Endothelial cell of umbilical vein (primary cell): ENCODE measurements around the gene SKI. TPM values are rescaled to one million over a fixed set of nuclear protein-coding genes. Genes with fewer than 3 reads are reported as not detected.

Experiments used
- BruUV-seq: library from RNA; stranded (reverse); fragments of 400-500 nt; replicated peaks from 2 replicates; lab custom pipeline; 2021; lab: Mats Ljungman, UMichigan
- CTCF ChIA-PET: fragments of 300-600, 350-600 bp; sonication (Branson Sonifier 250); formaldehyde crosslinking; loops from one replicate; lab custom pipeline; 2021; ENCODE audit warnings: antibody characterized with exemption, inconsistent platforms; lab: Charles Lee
- POLR2A ChIA-PET: fragments of 300-600, 350-600 bp; sonication (Branson Sonifier 250); formaldehyde crosslinking; loops from one replicate; lab custom pipeline; 2021; ENCODE audit warnings: antibody characterized with exemption, inconsistent platforms; lab: Charles Lee
- DNase-seq: peaks from one replicate; pipeline ENCODE4 v3.0.0-alpha.2; 2011; ENCODE audit warnings: low read depth, low spot score
- FAIRE-seq: peaks from 2 replicates; lab custom pipeline; 2011; peaks lifted over from hg19 to GRCh38; lab: Jason Lieb, UNC
- H2AFZ ChIP-seq: 2 replicates; pipeline ENCODE4 v1.6.0; 2012; ENCODE audit warnings: low read depth, low read length, control low read depth, inconsistent platforms
- H3K27ac ChIP-seq: 2 replicates; pipeline ENCODE4 v1.5.1; 2011; ENCODE audit warnings: low read depth, mild to moderate bottlenecking, control low read depth, low read length, moderate library complexity; ENCODE audit not compliant: insufficient read depth
- H3K27me3 ChIP-seq, 2 experiments: 2 replicates each; pipeline versions ENCODE4 v1.6.0 to v1.6.1; 2011; ENCODE audit warnings: low read length in 2 of 2, mixed read lengths in 1 of 2; ENCODE audit not compliant: control insufficient read depth in 2 of 2, insufficient read depth in 2 of 2
- H3K36me3 ChIP-seq, 2 experiments: 2 replicates in 1 of 2; 3 replicates in 1 of 2; pipeline ENCODE4 v1.5.1; 2011; ENCODE audit warnings: low read length in 2 of 2, mild to moderate bottlenecking in 1 of 2, moderate library complexity in 1 of 2; ENCODE audit not compliant: control insufficient read depth in 2 of 2, insufficient read depth in 2 of 2; ENCODE audit errors: extremely low read depth in 1 of 2
- H3K4me1 ChIP-seq: 3 replicates; pipeline ENCODE4 v1.5.1; 2011; ENCODE audit warnings: mild to moderate bottlenecking, low read length; ENCODE audit not compliant: control insufficient read depth, insufficient read depth; ENCODE audit errors: extremely low read depth
- H3K4me2 ChIP-seq: 2 replicates; pipeline ENCODE4 v1.6.1; 2011; ENCODE audit warnings: low read length, control low read depth, mixed read lengths; ENCODE audit not compliant: insufficient read depth
- H3K4me3 ChIP-seq, 3 experiments: fragments of 200-600 bp in 1 of 3; sonication (generic), shearing (Covaris generic) in 1 of 3; replicated peaks in 1 of 3; 2 replicates each; pipeline ENCODE4 v1.5.1; 2011 to 2016; ENCODE audit warnings: control low read depth in 3 of 3, low read length in 3 of 3, mild to moderate bottlenecking in 2 of 3, inconsistent platforms in 1 of 3, low read depth in 1 of 3, moderate library complexity in 1 of 3; ENCODE audit not compliant: insufficient read depth in 1 of 3
- H3K79me2 ChIP-seq: 2 replicates; pipeline ENCODE4 v1.6.0; 2012; ENCODE audit warnings: low read length, inconsistent platforms; ENCODE audit not compliant: control insufficient read depth, insufficient read depth
- H3K9ac ChIP-seq: replicated peaks from 2 replicates; pipeline ENCODE3; 2011; ENCODE audit warnings: low read length, control low read depth; ENCODE audit not compliant: insufficient read depth; ENCODE audit errors: extremely low read depth
- H3K9me1 ChIP-seq: replicated peaks from 3 replicates; pipeline ENCODE4 v1.6.0; 2011; ENCODE audit warnings: mild to moderate bottlenecking, low read length; ENCODE audit not compliant: control insufficient read depth, insufficient read depth; ENCODE audit errors: extremely low read depth
- H3K9me3 ChIP-seq: replicated peaks from 2 replicates; pipeline ENCODE4 v1.5.1; 2012; ENCODE audit warnings: low read length, inconsistent platforms; ENCODE audit not compliant: control insufficient read depth, insufficient read depth
- H4K20me1 ChIP-seq: replicated peaks from 2 replicates; pipeline ENCODE3; 2011; ENCODE audit warnings: mild to moderate bottlenecking, low read length; ENCODE audit not compliant: control insufficient read depth, insufficient read depth; ENCODE audit errors: extremely low read depth
- EZH2 ChIP-seq: IDR thresholded peaks from 2 replicates; pipeline ENCODE4 v1.6.1; 2012; ENCODE audit warnings: borderline replicate concordance, low read depth, mild to moderate bottlenecking, moderate library complexity, low read length, inconsistent platforms; ENCODE audit not compliant: severe bottlenecking
- JUN ChIP-seq: IDR thresholded peaks from 2 replicates; pipeline ENCODE4 v1.6.1; 2011; ENCODE audit warnings: borderline replicate concordance, low read depth; ENCODE audit not compliant: insufficient read length, insufficient read depth
- POLR2A ChIP-seq: IDR thresholded peaks from 2 replicates; pipeline ENCODE4 v1.6.1; 2012; ENCODE audit warnings: low read depth, mild to moderate bottlenecking, control low read depth, low read length
- POLR2AphosphoS5 ChIP-seq: IDR thresholded peaks from 2 replicates; pipeline ENCODE4 v1.6.1; 2012; ENCODE audit warnings: low read depth, mild to moderate bottlenecking, control low read depth, low read length, moderate library complexity; ENCODE audit not compliant: insufficient read depth
- dilution Hi-C: fragments of 300-500 bp; cut with MboI; formaldehyde crosslinking; loops from one replicate; pipeline ENCODE4 v1.15.0; 2019; ENCODE audit warnings: low sequenced_read_pairs; ENCODE audit not compliant: extremely low pct_ligation_motif_present
- intact Hi-C: fragments of 100-400 bp; cut with micrococcal nuclease; formaldehyde crosslinking; loops from one replicate; pipeline ENCODE4 v1.10.0; 2022
- polyA plus RNA-seq, 4 experiments: library from polyadenylated mRNA; depleted of rRNA in 3 of 4; stranded (reverse) in 3 of 4; unstranded in 1 of 4; fragments of >200 nt; gene quantifications; 2 replicates each; pipeline versions ENCODE4 v1.2.1 to v1.2.3, GENCODE V29; 2011 to 2012; ENCODE audit warnings: missing spikeins in 1 of 4
- total RNA-seq: library from RNA; stranded (reverse); gene quantifications from 2 replicates; pipeline ENCODE4 v1.2.3, GENCODE V29; 2021
- TF ChIP-seq, protein P1 (sequence below), 2 donors: IDR thresholded peaks; 1 replicate in 1 of 2; 2 replicates in 1 of 2; pipeline ENCODE4 v1.5.1; 2011; ENCODE audit warnings: low read length in 2 of 2, mild to moderate bottlenecking in 2 of 2, moderate library complexity in 2 of 2, control low read depth in 1 of 2, inconsistent platforms in 1 of 2, low read depth in 1 of 2; ENCODE audit not compliant: insufficient read depth in 1 of 2; ENCODE audit errors: extremely low read depth in 1 of 2
- TF ChIP-seq, protein P2 (sequence below): IDR thresholded peaks from 2 replicates; pipeline ENCODE4 v1.6.1; 2011; ENCODE audit not compliant: insufficient read depth, insufficient read length

SKI gene
- total and polyA plus RNA-seq, 2 donors (not counting 3 experiments of a cell fraction or from before 2014, with no cell fraction given) = 11.6 to 80.3 TPM

DNA sequence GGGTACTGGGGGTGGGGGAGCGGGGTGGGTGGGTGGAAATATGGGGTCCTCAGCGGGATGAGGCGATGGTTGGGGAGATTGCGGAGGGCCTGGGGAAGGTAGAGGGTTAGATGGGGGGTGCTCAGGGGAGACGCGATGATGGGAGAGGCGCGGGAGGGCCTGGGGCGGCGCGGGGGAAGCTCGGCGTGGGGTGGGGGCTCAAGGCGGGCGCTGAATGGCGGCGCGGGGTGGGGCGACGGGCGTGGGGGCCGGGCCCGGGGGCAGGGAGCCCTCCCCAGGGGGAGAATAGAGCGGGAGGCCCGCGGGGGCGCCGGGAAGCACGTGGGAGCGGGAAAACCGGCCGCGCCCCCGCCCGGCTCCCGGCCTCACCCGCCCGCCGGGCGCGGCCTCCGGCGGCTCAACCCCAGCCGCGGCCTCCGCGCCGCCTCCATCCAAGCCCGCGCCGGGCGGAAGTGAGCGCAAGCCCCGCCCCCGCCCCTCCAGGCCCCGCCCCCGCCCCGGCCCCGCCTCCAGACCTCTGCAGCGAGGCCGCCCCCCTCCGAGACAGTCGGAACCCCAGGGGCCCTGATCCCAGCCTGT, 33.7 kb upstream of the SKI start, which contains the start of gene FAAP20:
TSS of gene FAAP20 (minus strand) at position 454 of the 579 bp plus-strand sequence. CDS start at position 431, 23 bp downstream.
- dilution Hi-C loops = loop anchor here (10.0 kb wide), 1 partner anchor 180 kb away; no protein-coding TSS in a partner anchor

More for the DNA sequence above, 33.7 kb upstream of the SKI start, which contains the start of gene FAAP20:
- H3K4me3 ChIP-seq = peak within 1 kb of the TSS; percentile 71 to 92 (median 73)
- BruUV-seq = no TSS peak
- H4K20me1 ChIP-seq = no peaks in the 10 kb centered on the region
- DNase-seq (no peak), FAIRE-seq (no peak)
- H3K9me3 ChIP-seq = no peaks in the 10 kb centered on the region
- peaks cover 23% of the 10 kb centered on the region for H3K4me1 ChIP-seq
- ChIA-PET POLR2A (interaction anchor here (1.0 to 1.1 kb wide), 2 partner anchors 10 to 187 kb away, joined by 9 to 15 read pairs; no protein-coding TSS in a partner anchor), CTCF (interaction anchor here (0.7 to 12.3 kb wide), 36 partner anchors 10 to 1230 kb away, joined by 3 to 631 read pairs (median 7); partner anchors contain the start of genes MORN1, PANK4, PEX10 and RER1)
- no peaks in the 10 kb centered on the region for H3K36me3 ChIP-seq
- peak within 1 kb of the TSS; percentile 78 for H3K27ac ChIP-seq
- intact Hi-C loops = loop anchor here (2.0 to 10.0 kb wide), 4 partner anchors 84 to 1230 kb away; partner anchors contain the start of genes MORN1 and RER1
- peaks cover 13% of the 10 kb centered on the region for H3K79me2 ChIP-seq
- peak within 1 kb of the TSS; percentile 97 for H3K4me2 ChIP-seq
- H3K27me3 ChIP-seq = no peaks in the 10 kb centered on the region
- TF ChIP-seq JUN (no peak), POLR2A (peak; percentile 70), EZH2 (no peak), POLR2AphosphoS5 (peak; percentile 85)
- TF ChIP-seq, protein P1, sequence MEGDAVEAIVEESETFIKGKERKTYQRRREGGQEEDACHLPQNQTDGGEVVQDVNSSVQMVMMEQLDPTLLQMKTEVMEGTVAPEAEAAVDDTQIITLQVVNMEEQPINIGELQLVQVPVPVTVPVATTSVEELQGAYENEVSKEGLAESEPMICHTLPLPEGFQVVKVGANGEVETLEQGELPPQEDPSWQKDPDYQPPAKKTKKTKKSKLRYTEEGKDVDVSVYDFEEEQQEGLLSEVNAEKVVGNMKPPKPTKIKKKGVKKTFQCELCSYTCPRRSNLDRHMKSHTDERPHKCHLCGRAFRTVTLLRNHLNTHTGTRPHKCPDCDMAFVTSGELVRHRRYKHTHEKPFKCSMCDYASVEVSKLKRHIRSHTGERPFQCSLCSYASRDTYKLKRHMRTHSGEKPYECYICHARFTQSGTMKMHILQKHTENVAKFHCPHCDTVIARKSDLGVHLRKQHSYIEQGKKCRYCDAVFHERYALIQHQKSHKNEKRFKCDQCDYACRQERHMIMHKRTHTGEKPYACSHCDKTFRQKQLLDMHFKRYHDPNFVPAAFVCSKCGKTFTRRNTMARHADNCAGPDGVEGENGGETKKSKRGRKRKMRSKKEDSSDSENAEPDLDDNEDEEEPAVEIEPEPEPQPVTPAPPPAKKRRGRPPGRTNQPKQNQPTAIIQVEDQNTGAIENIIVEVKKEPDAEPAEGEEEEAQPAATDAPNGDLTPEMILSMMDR (IDR thresholded peaks at IDR 0.05; ENCODE audit: extremely low read depth in 1 of 2, insufficient read depth in 1 of 2, low read depth in 1 of 2, low read length in 2 of 2) = no peak
- TF ChIP-seq, protein P2, sequence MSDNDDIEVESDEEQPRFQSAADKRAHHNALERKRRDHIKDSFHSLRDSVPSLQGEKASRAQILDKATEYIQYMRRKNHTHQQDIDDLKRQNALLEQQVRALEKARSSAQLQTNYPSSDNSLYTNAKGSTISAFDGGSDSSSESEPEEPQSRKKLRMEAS = no peak
- peak within 1 kb of the TSS; percentile 95 for H2AFZ ChIP-seq
- H3K9ac ChIP-seq = peak within 1 kb of the TSS; percentile 61
- no peaks in the 10 kb centered on the region for H3K9me1 ChIP-seq
